Thoracic aorta (tissue), 2 donors: ENCODE data around the gene ABL2. TPM values are rescaled to one million over a fixed set of nuclear protein-coding genes. Genes with fewer than 3 reads are reported as not detected.

ENCODE experiments used
- ATAC-seq: fragments of 150-250 bp; one replicate; pipeline ENCODE4 v1.8.0; 2017; ENCODE audit warnings: low read depth; ENCODE audit not compliant: insufficient number of reproducible peaks, low FRiP score
- DNase-seq: peaks from one replicate; pipeline ENCODE4 v3.0.0-alpha.2; 2020; ENCODE audit warnings: low spot score
- H3K27ac ChIP-seq, 2 donors: fragments of 200-600 bp; sonication (generic); 1 replicate in 1 of 2; 2 replicates in 1 of 2; pipeline ENCODE4 v1.5.1; 2016; ENCODE audit warnings: mild to moderate bottlenecking in 2 of 2, moderate library complexity in 2 of 2
- H3K27me3 ChIP-seq: fragments of 200-600 bp; sonication (generic); replicated peaks from 2 replicates; pipeline ENCODE4 v1.6.0; 2016; ENCODE audit warnings: mild to moderate bottlenecking; ENCODE audit not compliant: insufficient read depth
- H3K36me3 ChIP-seq: fragments of 200-600 bp; sonication (generic); one replicate; pipeline ENCODE4 v1.5.1; 2016
- H3K4me1 ChIP-seq, 2 donors: fragments of 200-600 bp; sonication (generic); 1 replicate in 1 of 2; 2 replicates in 1 of 2; pipeline versions ENCODE4 v1.5.1 to v1.6.0; 2016; ENCODE audit warnings: low read depth in 2 of 2, mild to moderate bottlenecking in 1 of 2; ENCODE audit not compliant: control insufficient read depth in 1 of 2
- H3K4me3 ChIP-seq: fragments of 200-600 bp; sonication (generic); 2 replicates; pipeline ENCODE4 v1.5.1; 2016; ENCODE audit warnings: mild to moderate bottlenecking
- H3K9me3 ChIP-seq: fragments of 200-600 bp; sonication (generic); 2 replicates; pipeline ENCODE4 v1.5.1; 2016
- CTCF ChIP-seq: fragments of 200-600 bp; sonication (generic); IDR thresholded peaks from one replicate; pipeline ENCODE4 v1.5.1; 2019; ENCODE audit warnings: antibody characterized with exemption
- total RNA-seq, 2 donors: library from RNA; depleted of rRNA; stranded (reverse); fragments of >200 nt; gene quantifications; one replicate each; pipeline versions ENCODE4 v1.1.0 to v1.2.3, GENCODE V29; 2016

The ABL2 gene
- total RNA-seq, 2 donors from 2014 or later: 23.6 to 62.4 TPM

GRCh38 chr1:179061360-179062282 is 167.9 kb downstream of the ABL2 start:
- DNase-seq (no peak), ATAC-seq (no peak)
- Histone ChIP-seq H3K4me3 (no peak overlapping the region), H3K27ac (no peak overlapping the region), H3K9me3 (no peaks in the 10 kb centered on the region), H3K36me3 (peaks cover 11% of the 10 kb centered on the region), H3K27me3 (no peaks in the 10 kb centered on the region), H3K4me1 (no peaks in the 10 kb centered on the region)
- no peak for TF ChIP-seq CTCF

- ATAC-seq (no peak), DNase-seq (no peak)
- no peaks in the 10 kb centered on the region for H3K9me3 ChIP-seq
- no peaks in the 10 kb centered on the region for H3K4me1 ChIP-seq
- H3K36me3 ChIP-seq: peaks cover 2% of the 10 kb centered on the region
- no peak overlapping the region for H3K27ac ChIP-seq
- no peak overlapping the region for H3K4me3 ChIP-seq
- no peaks in the 10 kb centered on the region for H3K27me3 ChIP-seq
- no peak for TF ChIP-seq CTCF
These were observed 170.7 kb downstream of the ABL2 start for GRCh38 chr1:179058487-179059483.

GRCh38 chr1:179055937-179056336 is 173.5 kb downstream of the ABL2 start:
- Histone ChIP-seq H3K36me3 (no peaks in the 10 kb centered on the region), H3K4me3 (no peak overlapping the region), H3K27ac (no peak overlapping the region), H3K27me3 (no peaks in the 10 kb centered on the region), H3K9me3 (no peaks in the 10 kb centered on the region), H3K4me1 (no peaks in the 10 kb centered on the region)
- ATAC-seq (no peak), DNase-seq (no peak)
- no peak for TF ChIP-seq CTCF

GRCh38 chr1:179053486-179053885 is 176.0 kb downstream of the ABL2 start:
- no peaks in the 10 kb centered on the region for H3K36me3 ChIP-seq
- H3K4me1 ChIP-seq: no peaks in the 10 kb centered on the region
- no peak overlapping the region for H3K4me3 ChIP-seq
- no peak overlapping the region for H3K27ac ChIP-seq
- no peaks in the 10 kb centered on the region for H3K9me3 ChIP-seq
- TF ChIP-seq CTCF: no peak
- no peaks in the 10 kb centered on the region for H3K27me3 ChIP-seq
- ATAC-seq: no peak
- DNase-seq: no peak

GRCh38 chr1:179052776-179053175 is 176.7 kb downstream of the ABL2 start:
- H3K4me1 ChIP-seq: peaks cover 0 to 2% of the 10 kb centered on the region in 2 donors
- no peak for ATAC-seq
- no peak for TF ChIP-seq CTCF
- no peak for DNase-seq
- H3K27ac ChIP-seq: no peak overlapping the region
- H3K27me3 ChIP-seq: no peaks in the 10 kb centered on the region
- no peak overlapping the region for H3K4me3 ChIP-seq
- H3K36me3 ChIP-seq: no peaks in the 10 kb centered on the region
- H3K9me3 ChIP-seq: no peaks in the 10 kb centered on the region
